ENCODE measurements around the gene NUDT22.

GRCh38 chr11:64243236-64243854 is 17.3 kb downstream of the NUDT22 start:
- TF ChIP-seq USF1 (IDR thresholded peaks at IDR 0.05) (no peak), YY1 (IDR thresholded peaks at IDR 0.05; ENCODE audit: low read depth) (no peak)
